ENCODE measurements around the gene ARFIP2. TPM values are rescaled to one million over a fixed set of nuclear protein-coding genes. Genes with fewer than 3 reads are reported as not detected.

Gene ARFIP2
- polyA plus RNA-seq, 1 donor (not counting 4 experiments of a cell fraction or from before 2014, with no cell fraction given) = 66.3 TPM

DNA sequence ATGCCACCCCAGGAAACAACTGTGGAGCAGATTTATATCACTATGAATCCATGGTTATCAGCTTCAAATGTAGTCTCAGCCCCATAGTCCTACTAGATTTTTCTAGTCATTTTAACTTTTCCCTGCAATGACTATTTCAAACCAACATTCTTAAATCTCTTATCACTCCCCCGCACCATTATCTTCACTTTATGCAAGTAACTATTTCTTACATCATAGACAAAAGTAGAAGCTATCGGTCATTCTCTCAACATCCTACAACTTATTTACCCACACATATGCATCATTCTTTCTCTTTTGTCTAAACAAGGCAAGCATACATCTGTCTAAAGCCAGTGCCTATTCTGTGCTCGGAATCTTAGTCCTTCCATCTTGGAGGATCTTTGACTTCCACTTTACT lies 4.5 kb upstream of the ARFIP2 start:
- dilution Hi-C loops (cut with MboI; ENCODE audit: extremely low pct_ligation_motif_present, low sequenced_read_pairs) = no loop called here
- Histone ChIP-seq H3K9ac (ENCODE audit: control insufficient read depth, extremely low read depth, insufficient read depth, low read length) (no peak overlapping the region), H4K20me1 (ENCODE audit: control insufficient read depth, extremely low read depth, insufficient read depth, low read length) (peaks cover 2% of the 10 kb centered on the region), H3K36me3 (ENCODE audit: control insufficient read depth in 2 of 2, extremely low read depth in 1 of 2, insufficient read depth in 2 of 2, low read length in 2 of 2) (peaks cover 25 to 35% of the 10 kb centered on the region in 2 experiments), H3K9me1 (ENCODE audit: control insufficient read depth, extremely low read depth, insufficient read depth, low read length) (no peaks in the 10 kb centered on the region), H3K4me1 (ENCODE audit: control insufficient read depth, extremely low read depth, insufficient read depth, low read length) (peaks cover 8% of the 10 kb centered on the region), H3K4me3 (ENCODE audit: control insufficient read depth in 2 of 3, extremely low read depth in 1 of 3, insufficient read depth in 2 of 3, low read depth in 1 of 3, low read length in 3 of 3) (no peak overlapping the region), H2AFZ (ENCODE audit: control insufficient read depth, low read length) (no peak overlapping the region), H3K79me2 (ENCODE audit: control insufficient read depth, insufficient read depth, low read length) (peaks cover 34% of the 10 kb centered on the region), H3K27me3 (ENCODE audit: control insufficient read depth, extremely low read depth, insufficient read depth, low read length) (no peaks in the 10 kb centered on the region), H3K9me3 (ENCODE audit: control insufficient read depth, low read depth, low read length) (no peaks in the 10 kb centered on the region), H3K27ac (ENCODE audit: control insufficient read depth, insufficient read depth, low read length) (no peak overlapping the region), H3K4me2 (ENCODE audit: control insufficient read depth, extremely low read depth, insufficient read depth, low read depth, low read length) (no peak overlapping the region)
- TF ChIP-seq EZH2 (IDR thresholded peaks at IDR 0.05; ENCODE audit: low read length) (no peak), CTCF (optimal IDR thresholded peaks at IDR 0.05 in 1 of 3, IDR thresholded peaks at IDR 0.05 in 1 of 3, conservative IDR thresholded peaks at IDR 0.05 in 1 of 3; ENCODE audit: extremely low read depth in 1 of 3, insufficient read depth in 2 of 3, low read length in 3 of 3) (no peak)
- FAIRE-seq = no peak
- no peak for DNase-seq (ENCODE audit: low read depth, low spot score)

GRCh38 chr11:6483015-6483414 lies 1.9 kb upstream of the ARFIP2 start:
- Histone ChIP-seq H2AFZ (ENCODE audit: control insufficient read depth, low read length) (no peak overlapping the region), H3K27ac (ENCODE audit: control insufficient read depth, insufficient read depth, low read length) (peak overlapping the region; percentile 95), H3K9me3 (ENCODE audit: control insufficient read depth, low read depth, low read length) (no peaks in the 10 kb centered on the region), H3K27me3 (ENCODE audit: control insufficient read depth, extremely low read depth, insufficient read depth, low read length) (no peaks in the 10 kb centered on the region), H3K36me3 (ENCODE audit: control insufficient read depth in 2 of 2, extremely low read depth in 1 of 2, insufficient read depth in 2 of 2, low read length in 2 of 2) (peaks cover 30 to 44% of the 10 kb centered on the region in 2 experiments), H3K4me2 (ENCODE audit: control insufficient read depth, extremely low read depth, insufficient read depth, low read depth, low read length) (no peak overlapping the region), H3K4me1 (ENCODE audit: control insufficient read depth, extremely low read depth, insufficient read depth, low read length) (peaks cover 17% of the 10 kb centered on the region), H3K79me2 (ENCODE audit: control insufficient read depth, insufficient read depth, low read length) (peaks cover 55% of the 10 kb centered on the region), H3K9me1 (ENCODE audit: control insufficient read depth, extremely low read depth, insufficient read depth, low read length) (peaks cover 3% of the 10 kb centered on the region), H4K20me1 (ENCODE audit: control insufficient read depth, extremely low read depth, insufficient read depth, low read length) (no peaks in the 10 kb centered on the region), H3K4me3 (ENCODE audit: control insufficient read depth in 2 of 3, extremely low read depth in 1 of 3, insufficient read depth in 2 of 3, low read depth in 1 of 3, low read length in 3 of 3) (no peak overlapping the region), H3K9ac (ENCODE audit: control insufficient read depth, extremely low read depth, insufficient read depth, low read length) (no peak overlapping the region)
- dilution Hi-C loops (cut with MboI; ENCODE audit: extremely low pct_ligation_motif_present, low sequenced_read_pairs) = no loop called here
- FAIRE-seq = no peak
- TF ChIP-seq EZH2 (IDR thresholded peaks at IDR 0.05; ENCODE audit: low read length) = no peak
- DNase-seq (ENCODE audit: low read depth, low spot score) = no peak

DNA sequence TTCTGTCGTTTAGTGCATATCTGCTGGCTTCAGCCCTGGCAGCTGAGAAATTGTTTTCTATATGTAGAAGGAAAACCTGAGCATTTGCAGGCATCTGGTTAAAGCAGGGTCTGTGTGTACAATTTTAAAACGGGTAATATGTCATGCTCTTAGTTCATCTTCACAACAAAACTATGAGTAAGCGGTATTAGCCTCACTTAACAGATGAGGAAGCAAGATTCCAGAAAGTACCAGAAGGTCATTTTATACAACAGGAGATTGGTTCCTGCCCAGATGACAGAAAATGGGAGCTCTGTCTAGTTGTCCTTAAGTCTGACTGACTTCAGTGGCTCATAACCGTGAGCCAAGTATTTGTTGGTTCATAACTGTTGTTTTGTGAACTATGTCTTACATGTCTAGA lies 1.3 kb upstream of the ARFIP2 start:
- H2AFZ ChIP-seq (ENCODE audit: control insufficient read depth, low read length) = no peak overlapping the region
- H3K27me3 ChIP-seq (ENCODE audit: control insufficient read depth, extremely low read depth, insufficient read depth, low read length) = no peaks in the 10 kb centered on the region
- no peak for DNase-seq (ENCODE audit: low read depth, low spot score)
- H3K27ac ChIP-seq (ENCODE audit: control insufficient read depth, insufficient read depth, low read length) = peak overlapping the region; percentile 95
- H3K4me2 ChIP-seq (ENCODE audit: control insufficient read depth, extremely low read depth, insufficient read depth, low read depth, low read length) = peak overlapping the region; percentile 96
- H3K9me1 ChIP-seq (ENCODE audit: control insufficient read depth, extremely low read depth, insufficient read depth, low read length) = peaks cover 3% of the 10 kb centered on the region
- no peaks in the 10 kb centered on the region for H4K20me1 ChIP-seq (ENCODE audit: control insufficient read depth, extremely low read depth, insufficient read depth, low read length)
- no peaks in the 10 kb centered on the region for H3K9me3 ChIP-seq (ENCODE audit: control insufficient read depth, low read depth, low read length)
- peaks cover 55% of the 10 kb centered on the region for H3K79me2 ChIP-seq (ENCODE audit: control insufficient read depth, insufficient read depth, low read length)
- peak overlapping the region; percentile 84 to 97 (median 94) for H3K4me3 ChIP-seq (ENCODE audit: control insufficient read depth in 2 of 3, extremely low read depth in 1 of 3, insufficient read depth in 2 of 3, low read depth in 1 of 3, low read length in 3 of 3)
- H3K36me3 ChIP-seq (ENCODE audit: control insufficient read depth in 2 of 2, extremely low read depth in 1 of 2, insufficient read depth in 2 of 2, low read length in 2 of 2) = peaks cover 34 to 49% of the 10 kb centered on the region in 2 experiments
- peaks cover 17% of the 10 kb centered on the region for H3K4me1 ChIP-seq (ENCODE audit: control insufficient read depth, extremely low read depth, insufficient read depth, low read length)
- dilution Hi-C loops (cut with MboI; ENCODE audit: extremely low pct_ligation_motif_present, low sequenced_read_pairs) = no loop called here
- TF ChIP-seq CTCF (optimal IDR thresholded peaks at IDR 0.05 in 1 of 3, IDR thresholded peaks at IDR 0.05 in 1 of 3, conservative IDR thresholded peaks at IDR 0.05 in 1 of 3; ENCODE audit: extremely low read depth in 1 of 3, insufficient read depth in 2 of 3, low read length in 3 of 3) (no peak), EZH2 (IDR thresholded peaks at IDR 0.05; ENCODE audit: low read length) (no peak)
- no peak for FAIRE-seq
- H3K9ac ChIP-seq (ENCODE audit: control insufficient read depth, extremely low read depth, insufficient read depth, low read length) = peak overlapping the region; percentile 97

Data from keratinocyte (primary cell).